Astrocyte of the cerebellum (primary cell): Measurements from ENCODE around the gene SPRY1.

Experiments used
- DNase-seq: peaks from one replicate; pipeline ENCODE4 v3.0.0-alpha.2; 2011; ENCODE audit warnings: low read depth
- H3K4me3 ChIP-seq: 2 replicates; pipeline ENCODE4 v1.5.1; 2011; ENCODE audit warnings: mild to moderate bottlenecking, low read depth, low read length, moderate library complexity
- in situ Hi-C: cut with HindIII; loops from 2 replicates; pipeline ENCODE4 v1.10.0; 2017; ENCODE audit warnings: low sequenced_read_pairs
- TF ChIP-seq, protein P1 (sequence below): IDR thresholded peaks from 2 replicates; pipeline ENCODE4 v1.5.1; 2012; ENCODE audit warnings: low read length, low read depth, moderate library complexity, mild to moderate bottlenecking; ENCODE audit errors: missing control alignments

The SPRY1 gene, protein sequence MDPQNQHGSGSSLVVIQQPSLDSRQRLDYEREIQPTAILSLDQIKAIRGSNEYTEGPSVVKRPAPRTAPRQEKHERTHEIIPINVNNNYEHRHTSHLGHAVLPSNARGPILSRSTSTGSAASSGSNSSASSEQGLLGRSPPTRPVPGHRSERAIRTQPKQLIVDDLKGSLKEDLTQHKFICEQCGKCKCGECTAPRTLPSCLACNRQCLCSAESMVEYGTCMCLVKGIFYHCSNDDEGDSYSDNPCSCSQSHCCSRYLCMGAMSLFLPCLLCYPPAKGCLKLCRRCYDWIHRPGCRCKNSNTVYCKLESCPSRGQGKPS

DNA sequence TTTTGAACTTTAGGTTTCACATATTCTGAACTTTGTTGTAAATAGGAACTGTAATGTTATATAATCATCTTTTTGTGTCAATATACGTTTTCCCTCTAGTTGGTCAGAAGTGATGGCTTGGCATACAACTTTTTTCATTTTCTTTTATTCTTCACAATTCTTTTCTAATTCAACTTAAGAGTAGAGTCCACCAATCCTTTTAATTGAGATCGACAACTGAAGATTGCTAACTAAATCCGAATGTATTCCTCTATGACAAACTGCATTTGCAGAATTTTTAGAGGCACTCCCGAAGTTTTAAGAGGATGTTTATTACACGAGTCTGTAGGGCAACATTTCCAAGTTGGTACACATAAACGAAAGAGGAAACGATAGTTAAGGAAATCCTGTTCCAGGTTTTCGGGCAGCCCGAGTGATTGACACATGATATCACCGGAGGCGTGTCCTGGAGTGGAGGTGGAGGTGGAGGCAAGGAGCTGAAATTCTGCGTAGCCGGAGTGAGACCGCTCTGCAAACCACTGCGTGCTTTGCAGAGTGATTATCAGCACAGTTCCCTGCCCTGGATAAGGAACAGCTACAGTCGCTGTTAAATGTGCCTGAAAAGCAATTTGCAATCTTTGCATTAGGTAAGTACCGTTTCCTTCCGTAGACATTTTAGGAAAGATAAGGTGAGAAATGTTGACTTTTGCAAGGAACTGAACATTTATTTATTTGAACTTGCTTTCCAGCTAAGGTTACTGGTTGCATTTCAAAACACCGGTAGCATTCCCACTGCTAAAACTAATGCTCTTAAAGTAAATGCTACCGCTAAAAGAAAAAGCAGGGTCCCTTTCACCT, at the start of gene SPRY1:
Gene SPRY1, plus strand, starts transcription at position 489 of the 837 bp plus-strand sequence. CDS start 4,797 bp downstream, outside the sequence.
- TF ChIP-seq, protein P1, sequence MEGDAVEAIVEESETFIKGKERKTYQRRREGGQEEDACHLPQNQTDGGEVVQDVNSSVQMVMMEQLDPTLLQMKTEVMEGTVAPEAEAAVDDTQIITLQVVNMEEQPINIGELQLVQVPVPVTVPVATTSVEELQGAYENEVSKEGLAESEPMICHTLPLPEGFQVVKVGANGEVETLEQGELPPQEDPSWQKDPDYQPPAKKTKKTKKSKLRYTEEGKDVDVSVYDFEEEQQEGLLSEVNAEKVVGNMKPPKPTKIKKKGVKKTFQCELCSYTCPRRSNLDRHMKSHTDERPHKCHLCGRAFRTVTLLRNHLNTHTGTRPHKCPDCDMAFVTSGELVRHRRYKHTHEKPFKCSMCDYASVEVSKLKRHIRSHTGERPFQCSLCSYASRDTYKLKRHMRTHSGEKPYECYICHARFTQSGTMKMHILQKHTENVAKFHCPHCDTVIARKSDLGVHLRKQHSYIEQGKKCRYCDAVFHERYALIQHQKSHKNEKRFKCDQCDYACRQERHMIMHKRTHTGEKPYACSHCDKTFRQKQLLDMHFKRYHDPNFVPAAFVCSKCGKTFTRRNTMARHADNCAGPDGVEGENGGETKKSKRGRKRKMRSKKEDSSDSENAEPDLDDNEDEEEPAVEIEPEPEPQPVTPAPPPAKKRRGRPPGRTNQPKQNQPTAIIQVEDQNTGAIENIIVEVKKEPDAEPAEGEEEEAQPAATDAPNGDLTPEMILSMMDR = no peak
- in situ Hi-C loops = loop anchor here (25.0 kb wide), 1 partner anchor 266 kb away; no protein-coding TSS in a partner anchor
- peak; percentile 86 for DNase-seq
- H3K4me3 ChIP-seq = peak within 1 kb of the TSS; percentile 73

DNA sequence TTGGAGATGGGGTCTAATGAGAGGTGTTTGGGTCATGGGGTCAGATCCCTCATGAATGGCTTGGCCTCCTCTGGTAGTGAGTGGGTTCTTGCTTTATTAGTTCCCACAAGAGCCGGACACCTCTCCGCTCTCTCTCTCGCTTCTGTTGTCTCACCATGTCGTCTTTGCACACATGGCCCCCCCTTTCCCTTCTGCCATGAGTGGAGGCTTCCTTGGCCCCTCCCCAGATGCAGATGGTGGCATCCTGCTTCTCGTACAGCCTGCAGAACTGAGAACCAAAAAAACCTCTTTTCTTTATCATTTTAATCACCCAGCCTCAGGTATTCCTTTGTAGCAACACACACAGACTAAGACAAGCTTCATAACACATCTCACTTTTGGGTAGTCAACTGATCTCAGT, 49.6 kb upstream of the SPRY1 start:
- no peak overlapping the region for H3K4me3 ChIP-seq
- in situ Hi-C loops = no loop called here
- TF ChIP-seq, protein P1 = no peak
- no peak for DNase-seq

DNA sequence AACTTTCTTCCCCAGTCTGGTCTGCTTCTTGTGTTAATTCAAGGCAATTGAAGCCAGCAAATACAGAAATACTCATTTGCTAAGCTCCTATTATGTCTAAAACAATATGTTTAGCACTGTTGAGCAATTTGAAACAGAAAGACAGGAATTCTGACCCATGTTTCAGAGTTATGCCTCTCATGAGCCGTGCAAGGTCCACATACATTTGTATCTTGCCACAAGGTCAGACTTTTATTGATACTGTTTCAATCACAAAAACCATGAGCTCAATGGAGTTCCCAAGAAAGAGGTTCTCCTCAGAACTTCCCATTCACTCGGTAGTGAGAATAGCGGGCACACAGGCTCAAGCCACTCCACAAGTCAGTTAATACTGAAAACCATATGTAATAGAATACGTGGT, 47.6 kb upstream of the SPRY1 start:
- in situ Hi-C loops = no loop called here
- TF ChIP-seq, protein P1 = no peak
- no peak overlapping the region for H3K4me3 ChIP-seq

DNA sequence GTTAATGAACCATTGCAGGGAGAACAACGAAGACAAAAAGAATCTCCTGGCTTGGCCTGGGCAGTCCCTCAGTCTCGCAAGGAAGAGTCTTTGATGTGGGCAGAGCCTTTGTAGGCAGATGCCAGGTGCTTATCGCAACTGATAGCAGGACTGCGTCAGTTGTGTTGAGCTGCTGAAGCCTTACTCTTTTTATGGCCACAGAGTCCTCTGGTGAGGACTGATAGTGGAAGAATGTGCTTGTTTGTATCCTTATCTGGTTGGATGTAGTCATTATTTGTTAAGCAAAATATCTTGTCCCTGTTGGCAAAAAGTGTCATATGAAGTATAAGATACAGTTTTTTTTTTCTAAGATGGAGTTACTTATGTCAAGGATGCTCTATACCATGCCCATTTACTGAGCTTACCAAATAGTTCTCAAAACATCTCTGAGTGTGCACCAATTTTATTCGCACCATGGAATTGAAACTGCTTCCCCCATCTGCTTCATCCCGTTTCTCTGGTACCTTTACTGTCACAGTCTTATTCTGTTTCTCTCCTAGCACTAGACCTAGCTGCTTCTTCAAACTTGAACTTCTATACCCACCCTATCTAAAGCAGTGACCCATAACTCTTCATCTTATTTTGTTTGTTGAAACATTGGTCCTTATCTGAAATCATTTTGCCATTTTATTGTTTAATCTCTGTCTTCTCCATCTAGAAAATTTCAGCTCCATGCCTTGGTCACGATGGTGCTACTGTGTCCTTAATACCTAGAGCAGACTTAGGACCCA, 47.0 kb upstream of the SPRY1 start:
- in situ Hi-C loops = no loop called here

More for the DNA sequence above, 47.6 kb upstream of the SPRY1 start:
- DNase-seq = no peak

DNA sequence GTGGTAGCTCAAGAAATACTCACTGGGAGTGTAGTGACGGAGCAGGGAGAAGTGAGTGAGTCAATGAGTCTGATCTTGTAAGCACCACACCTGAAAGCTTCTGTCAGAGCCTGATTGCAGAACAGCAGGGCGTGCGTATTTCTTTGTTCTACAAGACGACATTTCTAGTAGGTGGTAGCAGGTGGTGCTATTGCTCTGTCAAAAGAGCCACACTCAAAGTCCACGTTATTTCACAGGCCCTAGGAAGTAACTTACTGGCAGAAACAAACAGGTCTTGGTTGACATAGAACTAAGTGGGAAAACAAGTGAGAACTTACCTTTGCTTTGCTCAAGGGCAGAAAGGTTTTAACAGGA, 46.4 kb upstream of the SPRY1 start:
- TF ChIP-seq, protein P1 = no peak
- H3K4me3 ChIP-seq = no peak overlapping the region
- in situ Hi-C loops = no loop called here
- no peak for DNase-seq

More for the DNA sequence above, 47.0 kb upstream of the SPRY1 start:
- DNase-seq = no peak
- H3K4me3 ChIP-seq = no peak overlapping the region
- TF ChIP-seq, protein P1 = no peak

DNA sequence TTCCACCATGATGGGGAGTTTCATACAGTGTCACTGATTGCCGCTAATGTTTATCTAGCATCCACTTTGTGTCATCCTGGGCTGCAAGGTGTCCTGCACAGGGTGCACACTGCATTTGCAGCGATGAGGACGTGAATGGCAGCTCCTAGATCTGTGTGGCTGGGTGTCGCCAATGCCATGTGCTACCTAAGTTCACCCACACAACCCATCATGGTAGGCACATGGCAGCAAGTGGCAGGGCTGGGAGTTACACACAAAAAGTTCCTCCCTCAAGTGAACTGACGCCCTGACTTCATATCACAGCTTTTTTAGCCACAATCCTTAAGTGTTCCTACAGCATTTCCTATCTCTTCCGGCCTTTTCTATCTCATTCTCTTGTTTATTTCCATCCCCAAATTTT, 45.9 kb upstream of the SPRY1 start:
- in situ Hi-C loops = no loop called here
- TF ChIP-seq, protein P1 = no peak
- no peak for DNase-seq
- H3K4me3 ChIP-seq = no peak overlapping the region
